Fibroblast of the conjunctiva (primary cell): ENCODE results near the gene ATP6V0C.
"Not testable (repeated sequence)": the region's sequence is repeated elsewhere in the genome, so short reads cannot be mapped to it uniquely, and the experiment has no call there.

Experiments
- DNase-seq: peaks from one replicate; pipeline ENCODE4 v3.0.0-alpha.2; 2010; ENCODE audit warnings: low read depth

Gene ATP6V0C

DNA sequence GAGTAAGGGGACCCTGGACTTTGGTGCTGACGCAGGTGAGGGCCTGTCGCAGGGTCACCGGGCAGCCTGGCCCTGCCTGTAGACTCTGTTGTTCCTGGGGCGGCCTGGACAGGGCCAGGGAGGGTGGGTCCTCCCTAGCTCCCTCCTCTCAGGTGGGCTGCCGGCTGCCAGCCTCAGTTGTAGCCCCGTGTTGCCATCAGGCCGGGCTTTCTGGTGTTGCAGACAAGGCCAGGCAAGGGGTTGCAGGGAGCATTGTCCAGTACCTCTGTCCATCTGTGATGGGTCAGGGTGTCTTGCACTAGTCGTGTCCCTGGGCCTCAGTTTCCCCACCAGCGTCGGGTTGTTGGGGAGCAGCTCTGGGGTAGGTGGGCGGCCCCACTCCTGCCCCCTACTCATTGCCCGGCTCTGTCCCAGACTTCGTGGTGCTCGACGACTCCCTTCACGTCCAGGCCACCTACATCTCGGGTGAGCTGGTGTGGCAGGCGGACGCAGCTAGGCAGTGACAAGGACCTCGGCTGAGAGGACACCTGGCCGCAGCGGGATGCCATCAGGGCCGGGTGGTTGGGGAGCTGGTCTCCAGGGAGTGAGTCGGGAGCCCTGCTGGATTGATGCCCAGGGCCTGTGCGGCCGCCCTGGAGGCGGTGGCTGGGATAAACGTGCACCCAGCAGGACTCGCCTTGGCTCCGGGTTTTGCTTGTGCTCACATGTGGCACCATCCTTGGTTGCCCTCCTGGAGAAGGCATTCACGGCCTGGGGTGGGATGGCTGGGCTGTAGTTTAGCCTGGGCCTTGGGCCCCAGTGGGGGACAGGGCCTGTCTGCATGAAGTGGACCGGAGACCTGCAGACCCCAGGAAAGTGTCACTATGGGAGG is 15.5 kb downstream of the ATP6V0C start:
- DNase-seq, result no peak

DNA sequence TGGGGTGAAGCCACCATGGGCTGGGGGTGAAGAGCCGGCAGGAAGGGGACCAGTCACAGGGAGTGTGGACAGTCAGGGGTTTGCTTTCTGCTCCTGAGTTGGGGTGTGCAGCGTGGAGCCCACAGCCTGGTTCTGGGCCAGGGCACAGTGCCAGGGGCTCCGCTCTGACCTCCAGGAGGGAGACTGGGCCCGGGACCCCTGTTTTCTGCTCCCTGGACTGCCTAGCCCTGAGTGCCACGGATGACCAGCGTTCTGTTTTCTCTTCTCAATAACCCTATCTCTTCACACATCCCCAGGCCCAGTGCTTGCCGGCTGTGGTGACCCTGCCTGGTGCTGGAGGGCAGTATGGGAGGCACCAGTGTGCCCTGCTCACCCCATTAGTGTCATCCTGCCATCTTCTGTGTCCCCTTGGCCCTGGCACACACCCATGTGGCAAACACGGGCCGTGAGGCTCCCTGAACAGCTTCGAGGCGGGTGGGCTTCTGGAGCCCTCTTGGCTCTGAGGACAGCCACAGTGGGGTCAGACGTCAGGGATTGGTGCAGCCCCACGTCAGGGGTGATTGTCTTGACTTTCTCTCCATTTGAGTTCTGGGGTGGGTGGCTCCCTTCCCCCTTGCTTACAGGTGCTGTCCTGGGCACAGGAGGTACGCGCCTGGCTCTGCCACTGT is 16.3 kb downstream of the ATP6V0C start:
- no peak for DNase-seq

DNA sequence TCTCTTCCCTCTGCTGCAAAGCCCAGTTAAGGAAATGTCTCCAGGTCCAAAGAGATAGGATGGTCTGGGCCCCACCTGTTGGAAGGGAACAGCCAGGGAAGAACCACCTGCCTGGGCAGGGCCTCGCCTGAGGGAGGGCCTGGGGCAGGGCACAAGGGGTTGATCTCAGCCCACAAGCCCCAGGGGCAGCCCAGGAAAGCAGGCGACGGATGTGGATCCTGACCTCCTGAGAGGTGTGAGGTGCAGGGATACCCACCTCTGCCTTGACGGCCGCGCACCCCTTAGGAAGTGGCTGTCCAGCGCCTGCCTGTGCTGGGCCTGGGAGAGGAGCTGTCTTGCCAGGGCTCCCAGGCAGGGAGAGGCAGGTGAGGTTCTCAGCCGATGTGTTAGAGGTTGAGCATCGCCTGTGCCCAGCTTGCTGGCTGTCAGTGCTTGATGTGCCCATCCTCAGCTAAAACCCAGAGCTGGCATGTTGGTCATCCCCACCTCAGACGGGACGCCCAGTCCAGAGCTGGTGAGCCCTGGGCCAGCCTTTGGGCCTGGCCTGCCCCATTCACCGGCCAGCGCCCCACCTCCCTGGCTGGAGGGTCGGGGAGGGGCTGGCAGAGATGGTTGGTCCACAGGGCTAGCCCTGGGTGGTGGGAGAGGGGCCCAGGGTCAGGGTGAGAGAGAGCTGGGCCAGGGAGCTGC is 17.0 kb downstream of the ATP6V0C start:
- DNase-seq, result no peak

DNA sequence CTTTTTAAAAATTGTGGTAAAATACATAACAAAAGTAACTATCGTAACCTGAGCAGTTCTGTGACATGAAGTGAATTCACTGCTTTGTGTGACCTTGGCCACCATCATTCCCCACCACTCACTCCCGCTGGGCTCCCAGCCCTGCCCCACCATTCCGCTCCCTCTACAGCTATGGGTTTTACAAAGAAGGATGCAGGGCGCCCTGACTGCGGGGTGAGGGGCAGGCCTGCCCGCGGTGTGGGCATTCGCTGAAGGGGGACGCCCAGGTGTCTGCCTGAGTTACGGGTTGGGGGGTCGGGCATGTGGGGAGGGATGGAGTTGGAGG is 17.6 kb downstream of the ATP6V0C start, which contains the start of gene CEMP1:
CEMP1 (minus strand) TSS at position 38 of the 325 bp plus-strand sequence. CDS start 335 bp downstream, outside the sequence.
- DNase-seq, result no peak

DNA sequence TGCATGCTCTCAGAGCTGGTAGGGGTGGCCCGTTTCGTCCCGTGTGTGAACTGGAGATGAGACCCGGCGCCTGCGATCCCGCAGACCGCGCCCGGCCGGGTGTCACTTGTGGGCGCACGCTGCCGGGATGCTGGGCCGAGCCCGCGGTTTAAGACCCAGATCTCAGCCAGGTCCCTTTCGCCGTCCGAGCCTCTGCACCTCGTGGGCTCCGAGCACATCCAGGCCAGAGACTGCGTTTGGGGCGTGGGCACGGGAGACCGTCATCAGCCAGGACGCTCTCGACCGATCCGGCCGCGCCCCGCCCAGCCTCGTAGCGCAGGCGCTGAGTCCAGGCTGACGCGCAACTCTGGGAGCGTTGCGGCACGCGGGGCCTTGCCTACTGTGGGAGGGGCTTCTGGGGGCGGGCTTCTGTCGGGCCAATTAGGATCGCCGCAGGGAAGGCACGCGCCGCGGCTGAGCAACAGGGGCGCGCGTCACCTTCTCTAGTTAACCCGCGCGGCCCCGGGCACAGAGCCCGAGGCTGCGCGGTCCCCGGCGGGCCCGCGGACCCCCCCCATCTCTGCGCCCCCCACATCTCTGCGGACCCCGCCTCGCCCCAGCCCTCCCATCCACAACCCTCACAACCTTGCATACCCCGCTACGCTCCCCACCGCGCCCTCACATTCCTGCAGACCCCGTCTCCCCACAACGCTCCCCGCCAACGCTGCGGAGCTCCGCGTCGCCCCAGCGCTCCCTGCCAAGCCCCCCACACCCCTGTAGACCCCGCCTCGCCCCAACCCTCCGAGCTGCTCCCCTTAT is 18.1 kb downstream of the ATP6V0C start:
- peak; percentile 95 for DNase-seq

DNA sequence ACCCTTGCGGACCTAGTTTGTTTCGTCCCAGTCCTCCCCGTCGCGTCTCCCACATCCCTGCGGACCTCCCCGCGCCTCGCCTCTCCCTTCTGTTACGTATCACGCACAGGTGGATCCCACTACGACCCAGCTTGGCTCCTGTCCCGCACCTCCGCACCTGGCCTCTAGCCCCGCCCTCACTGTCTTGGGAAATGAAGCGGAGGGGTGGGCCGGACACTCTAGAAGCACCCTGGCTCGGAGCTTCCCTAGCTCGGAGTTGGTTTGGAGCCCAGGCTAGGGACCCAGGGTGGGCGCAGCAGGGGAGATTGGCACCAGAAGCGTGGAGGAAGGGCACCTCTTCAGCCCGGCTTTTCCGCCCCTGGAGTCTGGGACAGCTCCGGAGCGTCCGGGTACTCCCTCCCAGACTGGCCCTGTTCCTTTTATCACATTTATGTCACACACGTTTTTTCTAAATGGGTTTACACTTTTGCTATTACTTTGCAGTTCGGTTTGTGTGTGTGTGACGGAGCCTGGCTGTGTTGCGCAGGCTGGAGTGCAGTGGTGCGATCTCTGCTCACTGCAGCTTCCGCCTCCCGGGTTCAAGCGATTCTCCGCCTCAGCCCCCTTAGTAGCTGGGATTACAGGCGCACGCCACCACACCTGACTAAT is 18.9 kb downstream of the ATP6V0C start:
- DNase-seq, result no peak

DNA sequence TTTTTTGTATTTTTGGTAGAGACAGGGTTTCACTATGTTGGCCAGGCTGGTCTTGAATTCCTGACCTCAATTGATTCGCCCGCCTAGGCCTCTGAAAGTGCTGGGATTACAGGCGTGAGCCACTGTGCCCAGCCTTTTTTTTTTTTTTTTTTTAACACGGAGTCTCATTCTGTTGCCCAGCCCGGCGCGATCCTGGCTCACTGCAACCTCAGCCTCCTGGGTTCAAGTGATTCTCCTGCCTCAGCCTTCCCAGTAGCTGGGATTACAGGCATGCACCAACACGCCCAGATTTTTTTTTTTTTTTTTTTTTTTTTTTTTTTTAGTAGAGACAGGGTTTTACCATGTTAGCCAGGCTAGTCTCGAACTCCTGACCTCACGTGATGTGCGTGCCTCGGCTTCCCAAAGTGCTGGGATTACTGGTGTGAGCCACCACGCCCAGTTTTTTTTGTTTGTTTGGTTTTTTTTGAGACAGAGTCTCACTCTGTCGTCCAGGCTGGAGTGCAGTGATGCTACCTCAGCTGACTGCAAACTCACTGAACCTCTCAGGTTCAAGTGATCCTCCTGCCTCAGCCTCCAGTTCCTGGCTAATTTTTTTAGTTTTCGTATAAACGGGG is 19.5 kb downstream of the ATP6V0C start:
- not testable (repeated sequence) for DNase-seq

DNA sequence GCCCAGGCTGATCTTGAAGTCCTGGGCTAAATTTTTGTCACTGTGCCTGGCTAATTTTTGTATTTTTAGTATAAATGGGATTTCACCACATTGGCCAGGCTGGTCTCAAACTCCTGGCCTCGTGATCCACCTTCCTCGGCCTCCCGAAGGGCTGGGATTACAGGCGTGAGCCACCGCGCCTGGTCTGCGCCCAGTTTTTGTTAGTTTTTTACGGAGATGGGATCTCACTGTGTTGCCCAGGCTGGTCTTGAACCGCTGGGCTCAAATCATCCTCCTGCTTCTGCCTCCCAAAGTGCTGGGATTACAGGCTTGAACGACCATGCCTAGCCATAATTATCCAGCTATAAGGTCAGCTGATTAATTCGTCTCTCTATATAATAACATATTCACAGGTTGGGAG is 20.2 kb downstream of the ATP6V0C start:
- no peak for DNase-seq

DNA sequence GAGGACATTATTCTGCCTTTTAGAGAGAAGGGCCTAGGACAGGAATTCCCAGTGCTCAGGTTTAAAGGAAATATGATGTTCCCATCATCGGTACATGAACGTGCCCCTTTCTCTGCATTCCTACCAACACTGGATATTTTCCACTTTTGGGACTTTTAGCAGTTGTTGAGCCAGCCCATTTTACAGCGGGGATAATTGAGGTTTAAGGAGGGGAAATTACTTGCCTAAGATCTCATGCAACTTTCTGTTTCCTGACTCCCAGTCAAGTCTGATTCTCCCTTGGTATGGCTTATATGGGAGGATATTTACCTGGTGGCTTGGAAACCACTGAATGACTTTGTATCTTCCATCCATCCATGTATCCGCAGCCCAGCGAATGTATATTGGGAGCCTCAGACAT is 20.6 kb downstream of the ATP6V0C start:
- DNase-seq, result not testable (repeated sequence)

DNA sequence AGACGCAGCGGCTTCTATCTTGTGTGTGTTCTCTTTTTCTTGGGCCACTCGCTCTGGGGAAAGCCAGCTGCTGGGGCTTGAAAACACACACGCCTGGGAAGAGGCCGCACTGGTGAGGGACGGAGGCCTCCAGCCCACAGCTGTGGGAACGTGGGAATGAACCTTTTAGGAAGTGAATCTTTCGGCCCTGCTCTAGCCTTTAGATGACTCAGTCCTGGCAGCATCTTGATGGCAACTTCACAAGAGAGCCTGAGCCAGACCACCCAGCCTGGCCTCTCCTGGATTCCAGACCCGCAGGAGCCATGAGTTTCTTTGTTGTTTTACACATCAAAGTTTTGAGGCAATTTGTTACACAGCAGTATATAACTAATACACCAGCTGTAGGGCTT is 21.9 kb downstream of the ATP6V0C start:
- no peak for DNase-seq

DNA sequence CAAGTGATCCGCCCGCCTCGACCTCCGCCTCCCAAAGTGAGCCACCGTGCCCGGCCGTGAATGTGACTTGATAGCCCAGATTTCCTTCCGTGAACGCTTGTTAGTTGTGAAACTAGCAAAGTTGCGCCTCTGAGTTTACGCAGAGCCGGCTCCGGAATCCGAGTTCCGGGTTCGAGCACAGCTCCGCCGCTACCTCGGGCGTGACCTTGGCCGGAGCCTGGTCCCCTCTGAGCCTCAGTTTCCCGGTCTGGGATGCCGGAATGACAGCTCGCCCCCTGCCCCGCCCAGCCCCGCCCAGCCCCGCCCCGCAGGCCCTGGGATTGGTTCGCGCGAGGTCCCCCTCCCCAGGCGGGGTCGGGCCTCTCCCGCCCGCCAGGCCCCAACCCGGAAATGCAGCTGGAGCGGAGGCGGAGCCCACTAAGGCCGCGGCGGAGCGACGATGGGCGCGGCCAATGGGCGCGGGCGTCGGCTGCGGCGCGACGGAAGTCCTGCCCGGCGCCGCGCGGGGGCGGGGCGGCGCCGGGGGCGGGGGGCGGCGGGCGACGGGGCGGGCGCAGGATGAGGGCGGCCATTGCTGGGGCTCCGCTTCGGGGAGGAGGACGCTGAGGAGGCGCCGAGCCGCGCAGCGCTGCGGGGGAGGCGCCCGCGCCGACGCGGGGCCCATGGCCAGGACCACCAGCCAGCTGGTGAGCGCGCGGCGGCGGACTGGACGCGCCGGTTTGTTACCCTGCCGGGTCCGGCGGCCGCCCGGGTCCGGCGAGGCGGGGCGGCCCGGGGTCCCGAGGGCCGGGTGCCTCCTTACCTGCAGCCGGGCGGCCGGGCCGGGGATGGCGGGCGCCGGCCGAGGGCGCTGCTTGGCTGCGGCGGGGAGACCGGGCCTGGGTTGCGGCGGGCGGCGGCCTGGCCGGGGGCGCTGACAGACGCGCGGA is 24.0 kb downstream of the ATP6V0C start, which contains the start of gene PDPK1:
PDPK1 (plus strand) TSS at position 571 of the 929 bp plus-strand sequence; CDS start at position 663, 92 bp downstream.
- DNase-seq, result peak; percentile 90

DNA sequence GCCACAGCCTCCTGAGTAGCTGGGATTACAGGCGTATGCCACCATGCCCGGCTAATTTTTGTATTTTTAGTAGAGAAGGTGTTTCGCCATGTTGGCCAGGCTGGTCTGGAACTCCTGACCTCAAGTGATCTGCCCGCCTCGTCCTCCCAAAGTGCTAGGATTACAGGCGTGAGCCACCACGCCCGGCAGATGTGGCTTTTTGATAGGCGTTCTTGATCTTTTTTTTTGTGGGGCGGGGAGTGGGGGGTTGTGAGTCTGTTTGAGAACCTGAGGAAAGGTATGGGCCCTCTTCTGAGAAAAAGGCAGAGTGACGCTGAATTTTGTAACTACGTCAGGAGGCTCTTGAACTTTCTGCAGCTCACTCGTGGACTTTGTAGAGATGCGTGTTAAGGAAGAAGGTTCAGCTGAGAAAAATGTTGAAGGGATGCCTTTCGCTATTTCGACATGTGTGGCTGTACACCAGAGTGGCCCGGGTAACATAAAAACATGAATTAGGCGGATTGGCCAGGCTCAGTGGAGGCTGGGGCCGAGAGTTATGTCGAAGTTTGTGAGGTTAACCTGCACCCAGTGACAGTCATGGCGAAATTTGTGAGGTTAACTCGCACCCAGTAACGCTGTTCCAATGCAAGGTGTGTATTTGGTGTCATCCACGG is 25.6 kb downstream of the ATP6V0C start:
- DNase-seq, result not testable (repeated sequence)

DNA sequence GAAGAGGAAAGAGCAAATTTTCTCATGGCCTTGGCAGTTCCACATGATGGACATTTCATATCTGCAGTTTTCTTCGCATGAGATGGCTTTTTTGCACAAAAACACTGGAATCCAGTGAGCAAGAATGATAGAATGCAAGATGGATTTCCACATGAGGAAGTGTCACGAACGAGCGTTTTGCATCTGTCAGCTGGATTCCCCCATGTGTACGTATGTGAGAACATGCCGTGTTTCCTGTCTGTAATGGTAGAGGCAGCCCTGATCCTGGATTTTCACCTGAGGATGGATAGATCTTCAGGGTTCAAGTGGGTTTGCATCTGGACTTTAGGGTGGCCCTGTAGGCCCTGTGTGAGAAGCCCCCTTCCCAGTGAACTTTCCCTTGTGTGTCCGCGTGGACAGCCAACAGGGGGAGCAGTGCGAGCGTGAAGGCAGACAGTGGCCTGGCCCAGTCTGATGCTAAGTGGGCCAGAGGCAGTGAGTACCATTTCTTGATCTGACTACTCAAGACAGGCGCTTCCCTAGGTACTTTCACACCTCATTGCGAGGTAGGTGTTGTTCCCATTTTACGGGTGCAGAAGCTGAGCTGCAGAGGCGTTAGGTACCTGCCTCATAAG is 26.2 kb downstream of the ATP6V0C start:
- DNase-seq, result not testable (repeated sequence)

DNA sequence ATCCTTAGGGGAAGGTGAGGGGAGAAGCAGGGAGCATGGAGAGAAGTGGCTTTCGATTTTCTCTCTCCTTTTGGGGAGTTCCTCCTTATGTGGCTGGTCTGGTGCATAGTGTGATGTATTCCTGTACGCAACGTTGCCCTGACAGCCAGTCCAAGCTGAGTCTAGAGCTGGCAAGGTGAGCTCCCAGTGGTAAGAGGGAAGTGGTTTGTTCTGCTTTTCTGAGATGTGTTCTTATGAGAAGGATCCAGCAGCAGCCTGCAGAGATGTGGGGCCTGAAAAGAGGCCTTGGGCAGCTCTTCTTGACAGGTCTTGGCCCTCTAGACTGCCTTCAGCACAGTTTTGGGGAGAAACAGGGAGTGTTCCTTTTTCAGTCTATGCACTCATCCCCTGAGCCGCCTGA is 27.2 kb downstream of the ATP6V0C start:
- not testable (repeated sequence) for DNase-seq

DNA sequence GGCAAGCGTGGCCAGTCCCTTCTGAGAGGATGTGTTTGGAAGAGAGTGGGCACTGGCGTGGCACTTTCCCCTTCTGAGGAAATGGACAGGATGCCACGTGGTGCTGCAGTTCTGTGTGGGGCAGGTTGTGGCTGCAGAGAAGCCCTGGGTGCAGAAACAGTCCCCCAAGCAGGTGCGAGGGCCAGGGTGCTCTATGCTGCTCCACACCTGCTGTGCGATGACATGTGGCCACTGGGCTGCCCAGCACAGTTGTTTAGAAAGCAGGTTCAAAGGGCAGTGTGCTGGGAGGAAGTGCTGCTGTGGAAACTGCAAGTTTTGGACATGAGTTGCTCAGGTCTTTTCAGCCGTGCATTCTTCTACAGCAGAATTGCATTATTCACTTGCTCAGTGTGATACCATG is 27.7 kb downstream of the ATP6V0C start:
- not testable (repeated sequence) for DNase-seq

DNA sequence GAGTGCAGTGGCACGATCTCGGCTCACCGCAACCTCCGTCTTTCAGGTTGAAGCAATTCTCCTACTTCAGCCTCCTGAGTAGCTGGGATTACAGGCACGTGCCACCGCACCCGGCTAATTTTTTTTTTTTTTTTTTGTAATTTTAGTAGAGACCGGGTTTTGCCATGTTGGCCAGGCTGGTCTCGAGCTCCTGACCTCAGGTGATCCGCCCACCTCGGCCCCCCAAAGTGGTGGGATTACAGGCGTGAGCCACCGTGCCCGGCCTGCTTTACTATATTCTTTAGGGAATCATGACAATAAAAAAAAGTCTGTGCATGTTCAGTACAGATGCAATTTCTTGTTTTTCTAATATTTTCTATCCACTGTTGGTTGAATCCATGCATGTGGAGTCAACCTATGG is 30.0 kb downstream of the ATP6V0C start:
- not testable (repeated sequence) for DNase-seq

DNA sequence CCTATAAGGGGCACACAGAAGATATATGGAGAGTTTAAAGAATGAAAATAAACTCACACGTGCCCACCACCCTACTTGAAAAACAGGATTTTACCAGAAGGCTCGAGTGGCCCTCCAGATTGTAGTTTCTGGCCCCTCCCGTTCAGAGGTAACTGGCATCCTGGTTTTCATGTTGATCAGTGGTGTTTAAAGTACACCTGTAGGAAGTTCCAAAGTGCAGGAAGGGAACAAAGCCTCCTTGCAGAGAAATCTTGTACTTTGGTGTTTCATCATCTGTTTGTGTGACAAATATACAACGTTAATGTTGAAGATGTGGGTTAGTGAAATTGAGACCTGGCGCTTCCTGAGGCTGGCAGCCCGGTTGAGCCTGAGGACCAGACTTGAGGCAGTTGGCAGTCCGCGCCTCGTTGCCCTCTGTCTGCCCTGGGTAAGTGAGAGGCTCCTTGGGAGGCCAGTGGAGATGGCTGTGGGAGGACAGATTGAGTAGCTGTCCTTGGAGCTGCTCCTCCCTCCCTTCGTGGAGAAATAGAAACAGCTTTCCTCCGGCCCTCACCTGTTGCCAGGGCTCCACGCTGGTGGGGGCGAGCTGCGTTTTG is 36.6 kb downstream of the ATP6V0C start:
- not testable (repeated sequence) for DNase-seq

DNA sequence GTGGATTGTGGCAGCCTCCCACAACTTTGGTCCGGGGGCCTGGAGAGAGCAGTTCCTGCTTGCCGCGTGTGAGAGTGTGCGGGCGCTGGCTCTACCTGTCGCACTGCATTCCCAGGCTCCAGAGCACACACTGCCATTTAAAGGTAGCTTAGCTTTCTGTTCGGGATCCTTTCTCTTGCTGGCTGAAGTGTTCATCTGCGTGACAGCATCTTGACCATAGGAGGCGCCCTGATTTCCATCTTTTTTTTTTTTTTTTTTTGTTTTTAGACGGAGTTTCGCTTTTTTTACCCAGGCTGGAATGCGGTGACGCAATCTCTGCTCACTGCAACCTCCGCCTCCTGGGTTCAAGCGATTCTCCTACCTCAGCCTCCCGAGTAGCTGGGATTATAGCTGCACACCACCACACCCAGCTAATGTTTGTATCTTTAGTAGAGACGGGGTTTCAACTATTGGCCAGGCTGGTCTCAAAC is 37.7 kb downstream of the ATP6V0C start:
- not testable (repeated sequence) for DNase-seq
